ENCODE data around the gene CENPC.
"Not testable (repeated sequence)": the region's sequence is repeated elsewhere in the genome, so short reads cannot be mapped to it uniquely, and the experiment has no call there.

The CENPC gene

DNA sequence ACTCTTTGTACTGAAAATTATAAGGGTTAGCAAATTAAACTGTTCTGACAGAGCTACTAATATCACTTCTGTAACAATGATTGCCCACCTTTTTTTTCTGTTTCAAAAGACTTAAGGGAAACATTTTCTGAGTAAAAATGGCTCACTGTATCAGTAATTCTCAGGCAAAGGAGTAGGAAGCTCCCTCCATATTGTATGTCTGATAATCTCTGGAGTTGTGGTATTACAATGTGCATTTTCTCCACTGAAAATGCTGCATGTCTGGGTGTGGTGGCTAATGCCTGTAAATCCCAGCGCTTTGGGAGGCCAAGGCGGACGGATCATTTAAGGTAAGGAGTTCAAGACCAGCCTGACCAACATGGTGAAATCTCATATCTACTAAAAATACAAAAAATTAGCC, 8.8 kb upstream of the CENPC start:
- FAIRE-seq (no peak), DNase-seq (ENCODE audit: extremely low spot score, insufficient read length, low read depth) (no peak)

DNA sequence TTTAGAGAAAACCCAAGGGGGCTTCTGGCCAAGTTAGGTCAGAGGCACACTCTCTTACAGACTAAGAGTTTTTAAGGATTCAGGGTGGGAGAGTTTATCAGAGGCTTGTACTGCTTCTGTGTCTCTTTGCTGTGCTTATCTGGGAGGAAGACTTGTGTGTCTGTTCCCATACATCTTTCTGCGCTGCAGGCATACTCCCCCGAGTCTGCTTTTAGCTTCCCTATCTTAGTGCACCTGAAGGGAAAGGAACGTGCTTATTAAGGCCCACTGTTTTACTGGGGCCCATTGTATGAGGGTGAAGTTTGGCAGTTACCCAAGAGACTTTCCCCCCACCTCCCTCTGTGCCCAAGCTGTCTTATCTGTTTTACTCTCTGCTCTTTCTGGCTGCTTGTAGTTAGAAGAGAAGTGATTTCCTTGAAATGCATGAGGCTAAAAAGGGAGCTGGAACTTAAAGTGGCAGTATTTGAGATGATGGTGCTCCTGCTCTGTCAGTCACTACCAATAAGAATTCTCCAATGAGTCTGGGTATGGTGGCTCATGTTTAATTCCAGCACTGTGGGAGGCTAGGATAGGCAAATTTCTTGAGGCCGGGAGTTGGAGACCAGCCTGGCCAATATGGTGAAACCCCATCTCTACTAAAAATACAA, 7.0 kb upstream of the CENPC start:
- not testable (repeated sequence) for DNase-seq (ENCODE audit: extremely low spot score, insufficient read length, low read depth); FAIRE-seq

DNA sequence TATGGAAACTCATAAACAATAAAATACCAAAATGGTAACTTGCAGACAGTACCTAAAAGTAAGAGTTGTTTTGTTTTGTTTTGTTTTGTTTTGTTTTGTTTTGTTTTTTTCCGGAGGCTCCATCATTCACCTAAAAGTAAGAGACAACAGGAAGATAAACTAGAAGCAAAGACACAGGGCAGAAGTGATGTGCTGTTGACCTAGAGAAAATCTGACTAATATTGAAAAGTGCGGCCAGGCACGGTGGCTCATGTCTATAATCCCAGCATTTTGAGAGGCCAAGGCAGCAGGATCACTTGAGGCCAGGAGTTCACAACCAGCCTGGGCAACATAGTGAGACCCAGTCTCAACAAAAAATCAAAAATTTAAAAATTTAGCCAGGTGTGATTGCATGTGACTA, 5.6 kb upstream of the CENPC start:
- DNase-seq (ENCODE audit: extremely low spot score, insufficient read length, low read depth) = no peak
- FAIRE-seq = peak; percentile 73

DNA sequence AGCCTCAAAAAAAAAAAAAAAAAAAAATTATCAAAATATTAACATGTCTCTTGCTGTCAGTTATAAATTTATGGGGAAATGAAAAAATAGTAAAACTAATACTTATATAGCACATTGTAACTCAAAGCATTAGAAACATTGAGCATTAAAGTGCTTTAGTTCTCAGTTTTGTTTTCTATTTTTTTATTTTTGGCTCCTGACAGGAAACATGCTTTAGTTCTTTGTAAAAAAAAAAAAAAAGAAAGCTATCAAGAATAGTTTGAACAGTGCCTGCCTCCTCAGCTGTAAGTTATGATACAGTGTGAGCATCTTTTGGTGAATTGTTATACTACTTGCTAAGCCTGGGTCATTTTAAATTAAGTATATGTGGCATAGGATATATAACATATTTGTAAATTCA, 5.1 kb upstream of the CENPC start:
- FAIRE-seq = no peak

DNA sequence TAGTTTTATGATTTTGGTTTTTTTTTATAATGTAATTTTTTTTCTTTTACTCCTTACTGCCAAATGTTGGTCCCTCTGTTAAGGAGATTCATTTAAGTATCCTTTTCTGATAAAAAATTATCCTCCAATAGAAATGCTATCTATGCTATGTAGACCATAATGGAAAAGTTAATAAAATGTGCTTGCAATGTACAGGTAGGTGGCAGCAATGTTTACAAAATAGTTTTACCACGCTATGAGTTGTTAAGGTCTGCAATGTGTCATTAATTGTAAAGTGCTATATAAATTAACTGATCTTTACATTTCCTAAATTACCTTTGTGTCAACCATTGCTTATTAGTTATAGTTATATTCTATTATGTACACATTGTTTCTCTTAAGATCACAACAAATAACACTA, 3.8 kb upstream of the CENPC start:
- DNase-seq (ENCODE audit: extremely low spot score, insufficient read length, low read depth) (peak; percentile 12), FAIRE-seq (peak; percentile 72)

More for the DNA sequence above, 5.1 kb upstream of the CENPC start:
- DNase-seq (ENCODE audit: extremely low spot score, insufficient read length, low read depth) = no peak

DNA sequence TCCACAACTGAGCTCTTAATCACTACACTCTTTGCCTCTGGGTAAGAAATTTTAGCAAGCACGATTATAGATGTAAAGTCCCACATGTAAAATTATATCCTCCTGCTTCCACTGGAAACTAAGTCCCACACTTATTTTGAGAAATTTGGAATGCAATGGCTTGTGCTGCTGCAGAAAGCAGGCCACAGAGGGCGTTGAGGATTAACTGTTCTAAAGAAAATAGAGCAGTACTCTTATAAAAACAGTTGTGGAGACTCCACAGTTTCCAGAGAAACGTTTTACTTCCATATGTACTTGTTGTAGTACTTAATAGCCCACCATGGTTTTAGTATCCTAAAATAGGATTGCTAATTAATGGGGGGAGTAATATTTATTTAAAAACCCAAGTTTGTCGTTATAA, 1.7 kb upstream of the CENPC start:
- FAIRE-seq (no peak), DNase-seq (ENCODE audit: extremely low spot score, insufficient read length, low read depth) (no peak)

DNA sequence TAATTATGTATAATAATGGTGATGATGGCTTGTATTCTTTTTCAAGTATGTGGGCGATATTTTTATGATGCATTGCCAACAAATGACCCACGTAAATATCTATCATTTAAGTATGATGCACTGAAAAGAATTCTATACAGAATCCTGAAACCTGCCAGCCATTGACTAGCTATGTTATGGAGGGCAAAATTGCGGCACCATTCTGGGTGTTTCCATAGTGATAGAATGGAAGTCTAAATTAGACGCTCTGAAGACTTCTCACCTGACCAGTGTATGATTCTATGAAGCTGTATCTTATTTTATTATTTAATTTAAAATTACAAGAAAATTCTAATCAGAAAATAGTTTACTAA, 677 bp upstream of the CENPC start:
- FAIRE-seq (no peak), DNase-seq (ENCODE audit: extremely low spot score, insufficient read length, low read depth) (no peak)

DNA sequence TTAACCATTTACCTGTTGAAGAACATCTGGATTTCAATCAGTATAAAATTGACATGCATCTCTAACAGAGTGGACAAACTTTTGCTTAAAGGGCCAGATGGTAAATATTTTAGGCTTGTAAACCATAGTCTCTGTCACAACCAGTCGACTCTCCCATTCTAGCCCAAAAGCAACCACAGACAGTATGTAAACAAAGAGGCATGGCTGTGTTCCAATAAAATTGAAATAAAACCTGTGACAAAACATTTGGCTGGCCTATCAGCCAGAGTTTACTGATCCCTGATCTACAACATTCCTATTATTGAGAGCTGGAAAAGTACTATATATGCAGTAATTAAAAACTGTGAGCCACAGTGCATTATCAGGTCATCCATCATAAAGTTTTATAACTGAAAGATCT, 3.2 kb downstream of the CENPC start:
- FAIRE-seq (no peak), DNase-seq (ENCODE audit: extremely low spot score, insufficient read length, low read depth) (no peak)

DNA sequence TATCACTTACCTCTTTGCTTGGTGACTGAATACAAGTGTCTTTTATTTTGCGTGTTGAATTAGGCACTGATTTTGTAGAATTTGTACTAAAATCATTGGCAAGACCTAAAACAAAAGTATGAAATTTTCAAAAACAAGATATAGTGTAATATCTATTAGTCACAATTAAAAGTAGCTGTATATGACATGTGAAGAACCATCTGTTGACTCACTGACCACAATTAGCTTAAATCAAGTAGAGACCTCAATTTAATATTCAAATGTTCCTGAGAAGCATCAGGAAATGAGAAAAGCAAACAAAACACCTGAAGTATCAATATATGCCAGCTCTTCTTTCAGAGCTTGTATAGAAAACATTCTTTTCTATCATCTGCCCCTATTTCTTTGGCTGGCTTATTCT, 5.5 kb downstream of the CENPC start:
- FAIRE-seq (no peak), DNase-seq (ENCODE audit: extremely low spot score, insufficient read length, low read depth) (no peak)

DNA sequence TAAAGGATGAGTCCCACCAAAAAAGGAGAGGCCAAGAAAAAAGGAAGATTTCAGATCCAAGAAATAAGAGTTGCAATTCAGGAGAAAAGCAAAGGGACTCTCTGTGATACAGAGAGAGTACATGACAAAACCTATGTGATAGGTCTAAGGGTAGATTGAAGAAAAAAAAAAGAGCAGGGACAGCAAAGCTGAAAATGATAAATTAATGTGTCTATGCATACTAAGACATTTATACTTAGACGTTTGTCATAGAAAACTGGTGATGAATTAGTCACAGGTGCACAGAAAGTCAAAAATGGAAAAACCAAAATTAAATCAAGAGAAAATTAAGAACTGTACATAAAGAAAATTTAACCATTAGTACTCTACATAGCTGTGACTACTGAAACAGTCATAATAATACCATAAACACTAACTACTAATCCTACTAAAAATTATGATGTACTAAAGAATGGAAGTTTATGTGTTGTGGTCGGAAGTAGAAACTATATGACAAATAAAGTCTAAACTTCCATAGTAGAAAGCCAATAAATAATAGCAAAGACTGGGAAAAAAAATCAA, 9.9 kb downstream of the CENPC start:
- FAIRE-seq (no peak), DNase-seq (ENCODE audit: extremely low spot score, insufficient read length, low read depth) (no peak)

DNA sequence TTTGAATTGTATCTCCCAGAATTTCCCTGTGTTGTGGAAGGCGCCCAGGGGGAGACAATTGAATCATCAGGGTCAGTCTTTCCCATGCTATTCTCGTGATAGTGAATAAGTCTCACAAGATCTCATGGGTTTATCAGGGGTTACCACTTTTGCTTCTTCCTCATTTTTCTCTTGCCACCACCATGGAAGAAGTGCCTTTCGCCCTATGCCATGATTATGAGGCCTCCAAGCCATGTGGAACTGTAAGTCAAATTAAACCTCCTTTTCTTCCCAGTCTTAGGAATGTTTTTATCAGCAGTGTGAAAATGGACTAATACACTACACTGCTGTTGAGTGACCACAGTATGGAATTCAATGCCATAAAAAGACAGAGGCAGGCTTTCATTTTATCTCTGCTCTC, 12.2 kb downstream of the CENPC start:
- no peak for FAIRE-seq
- DNase-seq (ENCODE audit: extremely low spot score, insufficient read length, low read depth) = no peak

DNA sequence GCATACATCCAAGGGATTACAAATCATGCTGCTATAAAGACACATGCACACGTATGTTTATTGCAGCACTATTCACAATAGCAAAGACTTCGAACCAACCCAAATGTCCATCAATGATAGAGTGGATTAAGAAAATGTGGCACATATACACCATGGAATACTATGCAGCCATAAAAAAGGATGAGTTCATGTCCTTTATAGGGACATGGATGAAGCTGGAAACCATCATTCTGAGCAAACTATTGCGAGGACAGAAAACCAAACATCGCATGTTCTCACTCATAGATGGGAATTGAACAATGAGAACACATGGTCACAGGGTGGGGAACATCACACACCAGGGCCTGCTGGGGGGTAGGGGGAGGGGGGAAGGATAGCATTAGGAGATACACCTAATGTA, 12.9 kb downstream of the CENPC start:
- DNase-seq (ENCODE audit: extremely low spot score, insufficient read length, low read depth); FAIRE-seq: not testable (repeated sequence)

DNA sequence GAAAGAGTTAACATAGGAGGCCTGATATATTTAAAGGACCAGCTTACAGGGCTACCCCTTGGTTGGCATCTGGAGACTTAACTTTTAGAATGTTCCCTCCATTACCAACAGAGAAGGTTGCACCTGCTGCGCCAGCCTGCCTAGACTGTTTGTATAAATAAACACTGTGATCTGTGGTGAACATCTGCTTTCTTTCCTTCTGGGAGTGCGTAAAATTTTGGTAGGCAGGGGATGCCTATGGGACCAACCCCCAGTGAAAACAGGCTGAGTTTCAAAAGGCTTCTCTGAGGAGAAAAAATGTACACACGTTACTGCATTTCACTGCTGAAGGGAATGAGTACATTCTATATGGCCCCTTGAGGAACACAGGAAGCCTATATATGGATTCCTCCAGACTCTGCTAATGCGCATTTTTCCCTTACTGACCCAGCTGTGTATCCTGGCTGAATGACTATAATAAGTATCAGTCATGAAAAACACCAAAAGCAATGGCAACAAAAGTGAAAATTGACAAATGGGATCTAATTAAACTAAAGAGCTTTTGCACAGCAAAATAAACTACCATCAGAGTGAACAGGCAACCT, 13.8 kb downstream of the CENPC start:
- FAIRE-seq (no peak), DNase-seq (ENCODE audit: extremely low spot score, insufficient read length, low read depth) (no peak)

DNA sequence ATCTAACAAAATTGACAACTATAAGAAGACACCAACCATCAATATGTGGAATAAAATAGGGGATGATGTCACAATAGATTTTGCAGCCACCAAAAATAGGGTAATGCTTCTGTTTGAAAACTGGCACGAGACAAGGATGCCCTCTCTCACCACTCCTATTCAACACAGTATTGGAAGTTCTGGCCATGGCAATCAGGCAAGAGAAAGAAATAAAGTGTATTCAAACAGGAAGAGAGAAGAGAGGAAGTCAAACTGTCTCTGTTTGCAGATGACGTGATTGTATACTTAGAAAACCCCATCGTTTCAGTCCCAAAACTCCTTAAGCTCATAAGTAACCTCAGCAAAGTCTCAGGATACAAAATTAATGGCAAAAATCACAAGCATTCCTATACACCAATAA, 21.2 kb downstream of the CENPC start:
- not testable (repeated sequence) for DNase-seq (ENCODE audit: extremely low spot score, insufficient read length, low read depth); FAIRE-seq

DNA sequence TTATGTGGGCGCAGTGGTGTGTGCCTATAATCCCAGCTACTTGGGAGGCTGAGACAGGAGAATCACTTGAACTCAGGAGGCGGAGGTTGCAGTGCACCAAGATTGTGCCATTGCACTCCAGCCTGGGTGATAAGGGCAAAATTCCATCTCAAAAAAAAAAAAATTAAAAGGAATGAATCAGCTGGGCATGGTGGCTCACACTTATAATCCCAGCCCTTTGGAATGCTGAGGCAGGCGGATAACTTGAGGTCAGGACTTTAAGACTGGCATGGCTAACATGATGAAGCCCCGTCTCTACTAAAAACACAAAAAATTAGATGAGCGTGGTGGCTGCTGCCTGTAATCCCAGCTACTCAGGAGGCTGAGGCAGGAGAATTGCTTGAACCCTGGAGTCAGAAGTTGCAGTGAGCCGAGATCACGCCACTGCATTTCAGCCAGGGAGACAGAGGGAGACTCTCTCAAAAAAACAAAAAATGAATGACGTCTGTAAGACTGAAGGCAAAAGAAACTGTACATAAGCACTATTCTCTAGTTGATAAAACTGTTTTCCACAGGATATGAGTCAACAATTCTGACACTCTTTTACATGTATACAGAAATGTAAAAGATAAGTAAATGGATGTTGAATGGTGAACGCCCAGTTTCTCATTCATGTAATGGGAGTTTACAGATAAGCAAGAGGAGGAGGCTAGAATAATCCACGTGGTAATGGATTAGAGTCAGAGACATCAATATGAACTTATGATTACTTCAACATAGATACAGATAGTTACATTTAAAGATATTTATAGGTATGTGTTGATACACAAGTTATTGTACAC, 22.2 kb downstream of the CENPC start:
- DNase-seq (ENCODE audit: extremely low spot score, insufficient read length, low read depth) (no peak), FAIRE-seq (no peak)

DNA sequence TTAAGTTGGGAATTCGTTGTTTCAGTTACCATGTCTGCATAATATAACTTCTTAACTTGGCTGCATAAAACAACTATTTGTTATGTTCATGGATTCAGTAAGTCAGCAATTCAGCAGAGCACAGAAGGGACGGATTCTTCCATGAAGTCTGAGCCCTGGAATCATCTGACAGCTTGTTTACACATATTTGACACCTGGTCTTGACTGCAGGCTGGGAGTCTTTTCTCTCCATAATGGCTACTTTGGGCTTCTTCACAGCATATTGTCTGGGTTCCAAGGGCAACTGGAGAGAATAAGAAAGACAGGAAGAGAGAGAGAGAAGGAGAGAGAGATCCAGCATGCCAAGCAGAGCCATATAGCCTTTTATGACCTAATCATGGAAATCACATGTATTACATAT, 23.1 kb downstream of the CENPC start:
- DNase-seq (ENCODE audit: extremely low spot score, insufficient read length, low read depth) (no peak), FAIRE-seq (no peak)

DNA sequence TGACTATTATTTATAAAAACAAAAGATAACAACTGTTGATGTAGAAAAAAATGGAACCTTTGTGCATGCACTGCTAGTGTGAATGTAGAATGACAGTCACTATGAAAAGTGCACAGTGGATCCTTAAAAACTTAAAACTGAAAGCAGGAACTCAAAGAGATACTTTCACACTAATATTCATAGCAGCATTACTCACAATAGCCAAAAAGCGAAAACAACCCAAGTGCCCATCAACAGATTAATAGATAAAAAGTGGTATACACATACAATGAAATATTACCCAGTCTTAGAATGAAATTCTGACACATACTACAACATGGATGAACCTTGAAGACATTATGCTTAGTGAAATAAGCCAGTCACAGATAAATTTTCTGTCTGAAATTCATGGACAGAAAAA, 23.8 kb downstream of the CENPC start:
- FAIRE-seq (no peak), DNase-seq (ENCODE audit: extremely low spot score, insufficient read length, low read depth) (no peak)

DNA sequence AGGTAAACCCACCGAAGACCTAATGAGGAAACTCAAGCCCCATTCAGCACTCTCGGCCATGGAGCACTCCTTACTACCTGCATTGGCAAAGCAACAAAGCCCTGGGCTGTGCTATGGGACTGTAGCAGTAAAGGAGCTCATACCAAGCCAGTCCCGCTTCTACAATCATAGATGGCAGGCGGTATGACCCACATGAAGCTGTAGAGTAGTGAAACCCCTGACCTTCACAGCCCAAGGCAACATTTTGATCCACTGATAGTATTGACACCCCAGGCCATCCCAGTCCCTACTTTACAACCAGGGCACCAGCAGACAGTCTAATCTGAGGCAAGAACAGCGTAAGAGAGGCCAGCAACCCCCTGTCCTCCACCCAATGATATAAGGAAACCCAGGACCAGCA, 25.2 kb downstream of the CENPC start:
- FAIRE-seq = no peak

DNA sequence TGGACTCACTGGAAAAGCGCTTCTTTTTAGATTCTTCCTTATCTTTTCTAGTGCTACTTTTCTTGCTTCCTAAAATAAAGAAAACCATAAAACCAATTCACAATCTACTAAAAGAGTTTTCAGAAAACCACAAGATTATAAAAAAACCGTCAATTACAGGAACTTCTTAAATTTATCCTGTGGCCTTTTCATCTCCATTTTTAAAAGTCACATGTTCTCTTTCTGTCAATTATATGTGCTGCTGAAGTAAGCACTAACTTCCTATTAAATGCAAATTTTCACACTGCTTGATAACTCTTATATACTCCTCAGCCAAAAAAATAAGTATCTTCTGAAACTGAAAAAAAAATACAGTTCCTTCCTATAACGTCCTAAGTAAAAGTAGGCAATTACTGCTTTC, 32.8 kb downstream of the CENPC start:
- DNase-seq (ENCODE audit: extremely low spot score, insufficient read length, low read depth) (no peak), FAIRE-seq (no peak)

More for the DNA sequence above, 25.2 kb downstream of the CENPC start:
- DNase-seq (ENCODE audit: extremely low spot score, insufficient read length, low read depth) = no peak

DNA sequence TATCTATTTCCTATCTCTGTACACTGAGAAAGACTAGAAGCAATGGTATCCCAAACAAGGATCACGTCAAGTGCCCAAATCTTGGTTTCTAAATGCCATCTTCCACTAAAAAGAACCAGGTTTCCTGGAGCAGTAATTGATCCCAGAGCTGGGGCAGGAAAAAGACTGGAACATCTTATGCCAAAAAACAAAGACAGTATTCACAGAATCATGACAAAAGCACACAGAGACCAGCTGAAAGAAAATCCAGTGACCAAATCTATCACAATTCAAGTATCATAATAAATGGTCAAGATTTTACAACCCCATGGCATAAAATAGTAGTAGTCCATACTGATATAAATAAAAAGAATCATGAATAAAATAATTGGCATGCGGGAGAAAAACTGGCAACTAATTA, 44.9 kb downstream of the CENPC start:
- FAIRE-seq = no peak
- no peak for DNase-seq (ENCODE audit: extremely low spot score, insufficient read length, low read depth)

DNA sequence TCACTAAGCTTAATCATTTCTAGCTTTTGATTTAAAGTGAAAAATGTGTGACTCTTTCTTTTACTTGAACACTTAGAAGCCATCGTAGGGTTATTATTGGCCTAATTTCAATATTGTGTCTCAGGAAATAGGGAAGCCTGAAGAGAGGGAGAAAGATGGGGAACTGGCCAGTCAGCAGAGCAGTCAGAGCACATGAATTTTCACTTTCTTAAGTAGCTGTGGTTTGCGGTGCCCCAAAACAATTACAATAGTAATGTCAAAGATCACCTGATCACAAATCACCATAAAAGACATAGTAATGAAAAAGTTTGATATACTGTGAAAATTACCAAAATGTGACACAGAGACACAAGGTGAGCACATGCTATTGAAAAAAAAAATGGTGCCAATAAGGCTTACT, 45.5 kb downstream of the CENPC start:
- DNase-seq (ENCODE audit: extremely low spot score, insufficient read length, low read depth) = no peak
- peak; percentile 51 for FAIRE-seq

Data from GM18507 (cell line).